CD4-positive, alpha-beta T cell (primary cell): ENCODE results near the gene WBP1L. TPM values are rescaled to one million over a fixed set of nuclear protein-coding genes. Genes with fewer than 3 reads are reported as not detected.

ENCODE experiments used
- ATAC-seq: fragments of 200-7000 bp; cut with Tn5 transposase; one replicate; pipeline ENCODE4 v1.10.0; 2022; ENCODE audit warnings: mild to moderate bottlenecking; ENCODE audit not compliant: poor library complexity
- CTCF ChIA-PET: fragments of 350-600 bp; sonication (Branson Sonifier 250); formaldehyde crosslinking; loops from one replicate; lab custom pipeline; 2021; ENCODE audit warnings: antibody characterized with exemption, inconsistent platforms; lab: Charles Lee
- POLR2A ChIA-PET: fragments of 350-600 bp; sonication (Branson Sonifier 250); formaldehyde crosslinking; loops from one replicate; lab custom pipeline; 2021; ENCODE audit warnings: antibody characterized with exemption, inconsistent platforms; lab: Charles Lee
- DNase-seq, 14 experiments: peaks; one replicate each; pipeline ENCODE4 v3.0.0-alpha.2; 2013 to 2020; ENCODE audit warnings: mixed read lengths in 2 of 14
- H3K27ac ChIP-seq, 2 donors: one replicate each; pipeline versions ENCODE4 v1.5.1 to v1.7.0; 2013; ENCODE audit warnings: low read length in 2 of 2, low read depth in 1 of 2, mild to moderate bottlenecking in 1 of 2
- H3K27me3 ChIP-seq, 2 experiments: 1 replicate in 1 of 2; 2 replicates in 1 of 2; pipeline versions ENCODE4 v1.6.1 to v1.7.0; 2013; ENCODE audit warnings: low read length in 2 of 2, control low read depth in 1 of 2, mild to moderate bottlenecking in 1 of 2, moderate library complexity in 1 of 2; ENCODE audit not compliant: insufficient read depth in 2 of 2, control insufficient read depth in 1 of 2
- H3K36me3 ChIP-seq: one replicate; pipeline ENCODE4 v1.6.1; 2013; ENCODE audit warnings: low read length, control low read depth; ENCODE audit not compliant: insufficient read depth
- H3K4me1 ChIP-seq: one replicate; pipeline ENCODE4 v1.6.1; 2013; ENCODE audit warnings: low read length, control low read depth; ENCODE audit not compliant: insufficient read depth
- H3K4me3 ChIP-seq: one replicate; pipeline ENCODE4 v1.5.1; 2013; ENCODE audit warnings: mild to moderate bottlenecking, low read length, moderate library complexity
- H3K9me3 ChIP-seq, 2 experiments: 1 replicate in 1 of 2; 2 replicates in 1 of 2; pipeline versions ENCODE4 v1.6.1 to v1.7.0; 2013; ENCODE audit warnings: low read length in 2 of 2, mild to moderate bottlenecking in 2 of 2, control low read depth in 1 of 2, moderate library complexity in 1 of 2; ENCODE audit not compliant: control insufficient read depth in 1 of 2, insufficient read depth in 1 of 2
- H3K27ac Mint-ChIP-seq: one replicate; pipeline ENCODE4 v1.8.0; 2020; ENCODE audit warnings: mixed read lengths
- H3K27me3 Mint-ChIP-seq: one replicate; pipeline ENCODE4 v1.8.0; 2021; ENCODE audit warnings: mixed read lengths
- H3K36me3 Mint-ChIP-seq: one replicate; pipeline ENCODE4 v1.8.0; 2021; ENCODE audit warnings: low read depth, mixed read lengths
- H3K4me1 Mint-ChIP-seq: one replicate; pipeline ENCODE4 v1.8.0; 2021; ENCODE audit warnings: low read depth, mixed read lengths
- H3K4me3 Mint-ChIP-seq: one replicate; pipeline ENCODE4 v1.8.0; 2020; ENCODE audit warnings: mild to moderate bottlenecking, mixed read lengths
- H3K9me3 Mint-ChIP-seq: one replicate; pipeline ENCODE4 v1.8.0; 2020; ENCODE audit warnings: mixed read lengths
- CTCF ChIP-seq: fragments of 200-600 bp; IDR thresholded peaks from one replicate; pipeline ENCODE4 v1.8.0; 2022; ENCODE audit warnings: antibody characterized with exemption, mild to moderate bottlenecking
- intact Hi-C, 2 experiments: fragments of 100-400 bp; cut with DNase I in 1 of 2; cut with micrococcal nuclease in 1 of 2; formaldehyde crosslinking; loops; one replicate each; pipeline versions ENCODE4 v1.15.1 to v1.9.0; 2023 to 2025; cut with DNase I, micrococcal nuclease
- total RNA-seq, 174 experiments: library from RNA in 2 of 174; stranded (reverse) in 2 of 174; gene quantifications; one replicate each; pipeline ENCODE4 v1.2.3 and lab custom pipeline; 2021 to 2026

The WBP1L gene
- total RNA-seq, 2 experiments from 2014 or later = 6.1 to 6.5 TPM

DNA sequence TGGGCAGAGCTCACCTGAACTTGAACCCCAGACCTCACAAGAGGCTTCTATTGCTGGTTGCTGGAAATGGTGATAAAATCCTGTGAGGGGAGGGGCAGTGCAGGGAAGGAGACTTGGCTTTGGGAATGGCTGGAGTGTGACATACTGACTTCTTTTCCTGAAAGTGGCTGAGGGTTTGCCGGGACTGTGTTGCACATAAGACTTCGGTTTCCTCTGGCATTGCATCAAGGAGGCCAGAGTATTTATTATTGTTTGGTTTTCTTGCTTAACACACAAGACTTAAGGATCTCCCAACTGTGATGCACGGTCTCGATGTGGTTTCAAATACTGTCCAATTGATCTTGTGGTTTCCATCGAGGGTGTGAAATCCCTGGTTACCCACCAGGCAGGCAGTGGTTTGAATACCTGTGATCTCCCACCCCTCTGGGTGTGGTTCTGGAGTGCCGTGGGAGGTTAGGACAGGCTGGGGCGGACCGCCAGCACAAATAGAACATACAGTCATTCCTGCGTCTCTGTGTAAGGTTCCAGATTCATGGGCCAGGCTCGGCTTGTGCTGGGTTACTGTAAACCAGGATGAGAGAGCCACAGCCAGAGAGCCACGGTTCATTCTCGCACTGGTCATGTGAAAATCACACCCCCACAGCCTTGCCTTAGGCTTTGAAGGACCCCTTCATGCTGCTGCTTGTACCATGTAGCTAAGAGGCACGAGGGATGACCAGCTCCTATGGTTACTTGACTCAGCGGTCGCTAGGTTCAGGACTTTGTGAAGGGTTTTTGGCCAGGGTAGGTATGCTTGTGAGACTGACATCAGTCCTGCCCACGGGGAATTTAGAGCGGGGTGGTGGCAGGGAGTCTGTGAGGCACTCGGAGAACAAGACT lies 39.2 kb downstream of the WBP1L start:
- no peak overlapping the region for H3K4me3 ChIP-seq
- H3K27ac ChIP-seq = no peak overlapping the region
- CTCF ChIA-PET = interaction anchor here (0.5 kb wide), 1 partner anchor 706 kb away, joined by 4 read pairs; no protein-coding TSS in a partner anchor
- Mint-ChIP-seq H3K27me3 (no peaks in the 10 kb centered on the region), H3K4me1 (peaks cover 62% of the 10 kb centered on the region), H3K9me3 (no peaks in the 10 kb centered on the region), H3K36me3 (peaks cover 33% of the 10 kb centered on the region), H3K27ac (peak overlapping the region; percentile 40), H3K4me3 (no peak overlapping the region)
- no peaks in the 10 kb centered on the region for H3K9me3 ChIP-seq
- DNase-seq = no peak
- peaks cover 7% of the 10 kb centered on the region for H3K36me3 ChIP-seq
- no peaks in the 10 kb centered on the region for H3K27me3 ChIP-seq
- no peak for TF ChIP-seq CTCF
- ATAC-seq = no peak
- intact Hi-C loops = no loop called here
- POLR2A ChIA-PET = no interaction called here
- H3K4me1 ChIP-seq = peaks cover 26% of the 10 kb centered on the region

DNA sequence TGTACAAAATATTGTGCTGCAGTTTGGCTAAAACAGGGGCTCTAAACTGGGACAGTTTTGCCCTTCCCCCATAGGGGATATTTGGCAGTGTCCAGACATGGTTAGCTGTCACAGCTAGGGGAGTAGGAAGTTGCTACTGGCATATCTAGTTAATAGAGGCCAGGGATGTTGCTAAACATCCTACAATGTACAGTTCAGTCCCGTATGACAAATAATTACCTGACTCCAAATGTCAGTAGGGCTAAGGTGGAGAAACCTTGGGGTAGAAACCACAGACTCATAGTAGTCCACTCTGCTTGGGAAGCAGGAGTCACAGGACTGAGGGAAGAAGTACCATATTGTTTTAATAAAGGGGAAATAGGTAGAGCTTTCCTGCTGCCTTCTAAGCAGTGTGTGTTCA lies 39.8 kb downstream of the WBP1L start:
- DNase-seq (no peak), ATAC-seq (no peak)
- H3K36me3 Mint-ChIP-seq = peaks cover 30% of the 10 kb centered on the region
- no peak for TF ChIP-seq CTCF
- no peaks in the 10 kb centered on the region for H3K9me3 ChIP-seq
- peaks cover 55% of the 10 kb centered on the region for H3K4me1 Mint-ChIP-seq
- peaks cover 26% of the 10 kb centered on the region for H3K4me1 ChIP-seq
- no peak overlapping the region for H3K4me3 Mint-ChIP-seq
- no peaks in the 10 kb centered on the region for H3K9me3 Mint-ChIP-seq
- H3K27me3 Mint-ChIP-seq = no peaks in the 10 kb centered on the region
- ChIA-PET CTCF (interaction anchor here (0.5 to 1.0 kb wide), 2 partner anchors 301 to 707 kb away, joined by 3 to 4 read pairs; no protein-coding TSS in a partner anchor), POLR2A (no interaction called here)
- no peak overlapping the region for H3K4me3 ChIP-seq
- no peak overlapping the region for H3K27ac ChIP-seq
- peak overlapping the region; percentile 38 for H3K27ac Mint-ChIP-seq
- intact Hi-C loops = no loop called here
- H3K36me3 ChIP-seq = peaks cover 7% of the 10 kb centered on the region
- H3K27me3 ChIP-seq = no peaks in the 10 kb centered on the region

GRCh38 chr10:102785818-102786217 lies 42.1 kb downstream of the WBP1L start:
- peak overlapping the region; percentile 45 for H3K27ac Mint-ChIP-seq
- CTCF ChIA-PET = no interaction called here
- POLR2A ChIA-PET = interaction anchor here (0.6 kb wide), 1 partner anchor 19 kb away, joined by 3 read pairs; no protein-coding TSS in a partner anchor
- Histone ChIP-seq H3K9me3 (no peaks in the 10 kb centered on the region), H3K4me1 (peaks cover 20% of the 10 kb centered on the region), H3K27ac (no peak overlapping the region), H3K27me3 (no peaks in the 10 kb centered on the region), H3K36me3 (peaks cover 7% of the 10 kb centered on the region), H3K4me3 (no peak overlapping the region)
- ATAC-seq (no peak), DNase-seq (peak in 3 of 14 experiments; percentile 15 to 60 (median 49))
- TF ChIP-seq CTCF = no peak
- peaks cover 39% of the 10 kb centered on the region for H3K4me1 Mint-ChIP-seq
- H3K27me3 Mint-ChIP-seq = no peaks in the 10 kb centered on the region
- peaks cover 28% of the 10 kb centered on the region for H3K36me3 Mint-ChIP-seq
- H3K9me3 Mint-ChIP-seq = peaks cover 8% of the 10 kb centered on the region
- intact Hi-C loops = no loop called here
- H3K4me3 Mint-ChIP-seq = no peak overlapping the region
